SK-N-SH treated with all-trans-retinoic acid at 6 μM for 48 hours (cell line): ENCODE measurements around the gene ADAM19.

Experiments used
- ARNTL ChIP-seq: fragments of 450-650 bp; formaldehyde crosslinking; IDR thresholded peaks from 2 replicates; pipeline ENCODE4 v1.5.0; 2020; ENCODE audit warnings: low read depth, mild to moderate bottlenecking, moderate library complexity, borderline replicate concordance
- BACH2 ChIP-seq: fragments of 250-450 bp; sonication (Bioruptor Pico); IDR thresholded peaks from 2 replicates; pipeline ENCODE4 v1.9.0; 2021; ENCODE audit warnings: mild to moderate bottlenecking, borderline replicate concordance
- CREB5 ChIP-seq: fragments of 250-450 bp; sonication (Bioruptor Pico); IDR thresholded peaks from 2 replicates; pipeline ENCODE4 v1.5.1; 2020; ENCODE audit warnings: low read depth, mild to moderate bottlenecking, moderate library complexity
- CSRNP3 ChIP-seq: fragments of 250-450 bp; sonication (Bioruptor Pico); IDR thresholded peaks from 2 replicates; pipeline ENCODE4 v1.5.1; 2021; ENCODE audit warnings: mild to moderate bottlenecking, moderate library complexity
- ESRRG ChIP-seq: fragments of 250-450 bp; sonication (Bioruptor Pico); IDR thresholded peaks from 2 replicates; pipeline ENCODE4 v1.6.1; 2021; ENCODE audit warnings: mild to moderate bottlenecking
- GLIS3 ChIP-seq: fragments of 250-450 bp; sonication (Bioruptor Pico); IDR thresholded peaks from 2 replicates; pipeline ENCODE4 v1.5.0; 2020; ENCODE audit warnings: mild to moderate bottlenecking, moderate library complexity
- OSR1 ChIP-seq: fragments of 250-450 bp; sonication (Bioruptor Pico); IDR thresholded peaks from 2 replicates; pipeline ENCODE4 v1.8.0; 2022; ENCODE audit warnings: moderate library complexity, mild to moderate bottlenecking, inconsistent platforms
- RARB ChIP-seq: fragments of 250-450 bp; sonication (Bioruptor Pico); IDR thresholded peaks from 2 replicates; pipeline ENCODE4 v1.8.0; 2021; ENCODE audit warnings: mild to moderate bottlenecking, moderate library complexity
- SNAI2 ChIP-seq: fragments of 250-450 bp; sonication (Bioruptor Pico); IDR thresholded peaks from 2 replicates; pipeline ENCODE4 v1.5.0; 2020; ENCODE audit warnings: mild to moderate bottlenecking, moderate library complexity
- TCF4 ChIP-seq: fragments of 250-450 bp; sonication (Bioruptor Pico); IDR thresholded peaks from 2 replicates; pipeline ENCODE4 v1.8.0; 2021; ENCODE audit warnings: mild to moderate bottlenecking, moderate library complexity, borderline replicate concordance
- ZNF565 ChIP-seq: fragments of 450-650 bp; formaldehyde crosslinking; conservative IDR thresholded peaks from 2 replicates; pipeline ENCODE4 v1.5.0; 2020; ENCODE audit warnings: low read depth, mild to moderate bottlenecking, moderate library complexity
- ZNF8 ChIP-seq: fragments of 450-650 bp; formaldehyde crosslinking; IDR thresholded peaks from 2 replicates; pipeline ENCODE4 v1.5.0; 2020; ENCODE audit warnings: mild to moderate bottlenecking, moderate library complexity

GRCh38 chr5:157576678-157577077 lies 1.1 kb upstream of the ADAM19 start:
- TF ChIP-seq ZNF565 (CRISPR knock-in tag) (no peak), GLIS3 (no peak), CREB5 (CRISPR knock-in tag) (no peak), ARNTL (no peak), BACH2 (CRISPR knock-in tag) (no peak), CSRNP3 (CRISPR knock-in tag) (no peak), TCF4 (CRISPR knock-in tag) (no peak), SNAI2 (CRISPR knock-in tag) (no peak), ESRRG (CRISPR knock-in tag) (no peak), OSR1 (CRISPR knock-in tag) (no peak), RARB (CRISPR knock-in tag) (no peak), ZNF8 (CRISPR knock-in tag) (no peak)
